IPS DF 4.7 (cell line): ENCODE data around the gene FAM53A.
"Not testable (repeated sequence)": the region's sequence is repeated elsewhere in the genome, so short reads cannot be mapped to it uniquely, and the experiment has no call there.

Source experiments
- DNase-seq: peaks from one replicate; pipeline ENCODE4 v3.0.0-alpha.2; 2013; ENCODE audit warnings: low spot score; ENCODE audit errors: extremely low read depth

Gene FAM53A

DNA sequence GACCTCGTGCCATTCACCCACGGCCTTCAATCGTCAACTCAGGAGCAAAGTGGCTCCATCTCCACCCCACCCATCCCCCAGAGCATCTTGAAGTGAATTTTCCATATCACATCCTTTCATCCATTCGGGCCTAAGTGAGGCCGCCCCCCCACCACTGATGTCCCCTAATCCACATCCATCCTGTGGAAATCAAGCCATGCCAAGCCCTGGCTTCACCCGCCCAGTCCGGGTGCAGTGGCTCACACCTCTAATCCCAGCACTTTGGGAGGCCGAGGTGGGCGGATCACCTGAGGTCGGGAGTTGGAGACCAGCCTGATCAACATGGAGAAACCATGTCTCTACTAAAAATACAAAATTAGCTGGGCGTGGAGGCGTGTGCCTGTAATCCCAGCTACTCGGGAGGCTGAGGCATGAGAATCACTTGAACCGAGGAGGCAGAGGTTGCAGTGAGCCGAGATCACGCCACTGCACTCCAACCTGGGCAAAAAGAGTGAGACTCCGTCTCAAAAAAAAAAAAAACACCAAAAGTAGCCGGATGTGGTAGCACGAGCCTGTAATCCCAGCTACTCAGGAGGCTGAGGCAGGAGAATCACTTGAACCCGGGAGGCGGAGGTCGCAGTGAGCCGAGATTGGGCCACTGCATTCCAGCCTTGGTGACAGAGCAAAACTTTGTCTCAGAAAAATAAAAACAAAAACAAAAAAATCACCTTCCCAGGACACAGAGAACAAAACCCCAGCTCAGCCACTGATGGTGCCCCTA, 76.5 kb downstream of the FAM53A start:
- not testable (repeated sequence) for DNase-seq

DNA sequence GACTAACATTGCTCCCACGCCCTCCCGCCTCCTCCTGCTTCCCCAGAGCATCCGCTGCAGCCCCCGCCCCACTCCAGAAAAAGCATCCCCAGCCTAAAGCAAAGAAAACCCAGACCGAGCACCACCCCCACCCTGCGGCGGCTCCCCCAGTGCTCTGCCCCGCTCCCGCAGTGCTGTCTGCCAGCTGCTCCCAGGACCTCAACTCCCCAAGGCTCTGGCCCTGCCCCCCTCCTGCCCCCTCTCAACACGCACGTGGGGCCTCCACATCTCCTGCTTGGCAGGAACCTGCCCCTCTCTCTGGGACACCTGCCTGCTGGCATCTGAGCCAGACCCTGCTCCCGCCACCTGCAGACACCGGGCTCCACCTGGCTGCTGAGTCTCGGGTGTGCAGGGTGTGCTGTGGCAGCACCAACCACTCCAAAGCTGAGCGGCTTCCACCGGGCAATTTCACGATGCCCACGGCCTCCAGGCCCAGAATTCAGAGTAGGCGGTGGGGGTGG, 79.4 kb downstream of the FAM53A start:
- no peak for DNase-seq

DNA sequence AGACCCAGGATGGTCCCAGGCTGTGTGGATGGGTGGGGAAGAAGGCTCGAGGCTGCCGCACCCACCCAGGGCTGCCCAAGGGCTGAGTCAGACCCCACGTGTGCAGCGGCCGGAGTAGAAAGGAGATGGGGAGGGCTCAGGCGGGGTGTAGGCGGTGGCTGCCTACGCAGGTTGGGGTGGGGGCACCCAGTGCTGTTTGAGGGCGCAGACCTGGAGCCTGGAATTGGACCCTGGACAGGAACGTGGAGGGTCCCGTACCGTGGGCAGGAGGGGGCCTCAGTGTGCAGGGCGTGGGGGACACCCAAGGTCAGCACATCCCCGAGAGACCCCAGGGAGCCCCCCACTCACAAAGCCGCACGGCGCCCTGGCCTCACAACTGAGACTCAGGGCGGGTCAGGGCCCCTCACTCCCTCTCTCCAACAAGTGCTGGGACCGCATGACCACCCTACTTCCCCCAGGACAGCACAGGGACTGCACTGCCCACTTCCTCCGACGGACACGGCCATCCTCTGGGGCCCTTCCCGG, 79.9 kb downstream of the FAM53A start:
- no peak for DNase-seq

DNA sequence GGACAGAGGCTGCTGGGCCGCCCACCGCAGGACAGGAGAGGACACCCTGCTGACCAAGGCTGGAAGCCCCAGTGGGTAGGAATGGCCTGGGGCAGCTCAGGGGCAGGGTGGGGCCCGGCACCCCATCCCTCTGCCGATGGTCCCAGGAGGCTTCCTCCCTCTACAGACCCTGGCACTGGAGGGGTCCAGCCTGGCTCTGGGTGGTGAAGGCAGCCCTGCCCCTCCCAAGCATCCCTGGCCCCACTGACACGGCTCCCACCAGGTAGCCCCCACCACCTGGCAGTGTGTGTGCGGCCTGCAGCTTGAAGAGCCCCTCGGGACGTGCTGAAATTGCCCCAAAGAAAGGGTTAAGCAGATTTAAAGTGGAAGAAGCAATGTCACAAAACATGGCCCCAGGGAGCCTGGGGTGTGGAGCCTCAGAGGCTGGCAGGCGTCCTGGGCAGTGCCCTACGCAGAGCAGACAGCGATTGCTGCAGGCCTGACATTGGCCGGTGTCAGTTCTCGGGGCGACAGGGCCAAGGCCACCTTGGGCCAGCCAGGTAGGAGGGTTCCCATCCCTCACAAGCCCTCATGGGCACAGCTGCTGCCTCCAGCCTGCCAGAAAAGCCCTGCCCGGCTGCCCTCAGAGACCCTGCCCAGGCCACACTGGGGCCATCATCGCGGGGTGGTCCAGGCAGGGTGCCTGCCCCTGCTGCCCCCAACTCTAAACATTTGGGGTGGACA, 80.5 kb downstream of the FAM53A start:
- no peak for DNase-seq

DNA sequence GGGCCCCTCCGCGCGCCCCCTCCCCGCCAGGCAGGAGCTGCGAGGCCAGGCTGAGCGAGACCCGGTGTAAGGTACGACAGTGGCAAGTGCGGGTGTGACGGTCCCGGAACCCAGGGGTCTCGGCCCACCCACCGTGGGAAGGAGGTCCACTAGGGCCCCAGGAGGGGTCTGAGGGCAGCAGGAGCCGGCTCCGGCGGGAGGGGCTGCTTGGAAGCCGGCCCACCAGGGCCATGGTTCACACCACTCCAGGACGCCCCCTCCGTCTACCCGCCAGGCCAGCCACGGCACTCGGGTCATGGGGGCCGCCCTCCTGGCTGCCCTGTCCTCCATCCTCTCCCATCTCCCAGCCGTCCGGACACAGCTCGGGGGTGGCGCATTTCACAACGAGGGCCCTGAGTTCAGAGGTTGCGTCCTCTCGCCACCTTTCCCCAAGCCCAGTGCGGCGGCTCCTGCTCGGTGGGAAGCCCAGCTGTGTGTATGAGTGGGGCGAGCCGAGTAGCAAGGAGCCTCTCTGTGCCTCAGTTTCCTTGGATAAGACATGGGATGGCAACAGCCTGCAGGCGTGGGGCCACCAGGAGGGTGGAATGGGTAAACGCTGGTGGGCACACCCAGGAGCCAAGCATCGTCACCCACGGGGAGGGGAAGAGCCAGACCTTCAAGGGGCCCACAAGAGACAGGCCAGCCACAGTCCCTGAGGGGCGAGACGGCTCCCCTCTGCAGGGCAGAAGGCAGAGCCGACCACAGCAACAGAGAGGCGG, 81.3 kb downstream of the FAM53A start:
- DNase-seq: no peak

DNA sequence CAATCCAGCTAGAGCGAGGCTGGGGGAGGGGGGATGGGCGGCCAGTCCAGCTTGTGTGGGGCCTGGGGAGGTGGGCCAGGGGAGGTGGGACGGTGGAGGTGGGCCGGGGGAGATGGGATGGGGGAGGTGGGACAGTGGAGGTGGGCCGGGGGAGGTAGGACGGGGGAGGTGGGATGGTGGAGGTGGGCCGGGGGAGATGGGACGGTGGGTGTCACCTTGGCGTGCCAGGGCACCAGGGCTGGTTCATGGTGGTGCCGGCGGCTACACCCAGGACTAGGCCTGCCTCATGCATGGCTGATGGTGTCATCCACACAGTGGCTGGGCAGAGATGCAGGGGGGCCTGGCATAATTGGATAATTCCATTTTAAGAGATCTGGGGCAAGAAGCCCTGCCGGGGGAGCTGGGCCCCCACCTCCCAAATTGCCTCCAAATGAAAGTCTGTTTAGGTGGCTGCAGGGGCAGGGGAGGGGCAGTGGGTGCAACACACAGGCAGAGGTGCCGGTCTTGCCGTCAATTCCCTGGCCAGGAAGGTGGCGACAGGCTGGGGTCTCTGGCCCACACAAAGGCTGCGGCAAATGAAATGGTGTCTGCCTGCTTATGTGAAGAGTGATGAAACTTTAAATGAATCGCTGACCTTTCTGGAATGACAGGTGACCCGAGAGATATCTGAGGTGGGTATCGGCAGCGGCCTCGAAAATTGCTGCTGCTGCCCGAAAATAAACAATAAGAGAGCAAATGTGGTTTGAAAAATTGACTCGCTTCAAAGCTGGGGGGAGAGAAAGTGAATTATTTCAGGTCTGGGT, 82.1 kb downstream of the FAM53A start:
- DNase-seq: no peak

DNA sequence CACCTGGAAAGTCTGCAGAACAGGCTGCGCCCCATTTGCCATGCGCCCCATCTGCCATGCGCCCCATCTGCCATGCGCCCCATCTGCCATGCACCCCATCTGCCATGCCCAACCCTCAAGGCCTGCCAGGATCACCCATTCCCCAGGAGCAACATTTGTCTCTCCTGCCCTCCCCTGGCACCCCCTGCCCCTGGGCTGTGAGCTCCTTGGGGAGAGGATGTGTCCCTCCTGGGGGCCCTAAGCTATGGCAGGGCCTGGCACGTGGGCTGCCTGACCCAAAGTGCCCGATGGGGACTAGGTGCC, 82.6 kb downstream of the FAM53A start:
- no peak for DNase-seq

DNA sequence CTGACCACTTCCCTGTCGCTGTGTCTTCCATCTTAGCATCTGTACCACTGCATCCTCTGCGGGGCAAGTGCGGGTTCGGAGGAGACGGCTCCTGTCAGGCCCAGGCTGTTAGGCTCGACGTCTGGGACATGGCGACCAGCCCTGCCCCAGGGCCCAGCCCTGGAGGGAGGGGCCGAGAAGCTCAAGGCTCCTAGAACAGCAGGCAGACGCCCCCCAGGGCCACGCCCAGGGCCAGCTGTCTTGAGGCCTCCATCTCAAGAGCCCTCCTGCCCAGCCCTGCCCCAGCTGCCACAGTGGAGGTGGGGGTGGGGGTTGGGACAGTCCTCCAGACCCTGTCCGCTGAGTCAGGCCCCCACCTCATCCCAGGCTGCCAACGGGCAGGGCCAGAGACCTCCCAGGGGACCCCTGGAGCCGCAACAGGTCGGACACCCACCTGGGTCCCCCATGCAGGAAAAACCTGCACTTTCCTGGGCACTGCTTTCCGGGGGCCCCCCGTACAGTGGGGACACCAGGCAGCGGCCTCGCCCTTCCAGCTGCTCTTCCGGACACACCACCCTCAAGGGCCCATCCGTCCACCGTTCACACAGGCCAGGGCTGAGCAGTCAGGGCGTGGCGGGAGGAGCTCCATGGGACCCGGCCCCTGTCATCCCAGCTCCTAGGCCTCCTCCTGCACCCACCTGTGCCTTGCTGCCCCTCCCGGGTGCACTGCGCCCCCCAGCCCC, 83.1 kb downstream of the FAM53A start:
- no peak for DNase-seq

DNA sequence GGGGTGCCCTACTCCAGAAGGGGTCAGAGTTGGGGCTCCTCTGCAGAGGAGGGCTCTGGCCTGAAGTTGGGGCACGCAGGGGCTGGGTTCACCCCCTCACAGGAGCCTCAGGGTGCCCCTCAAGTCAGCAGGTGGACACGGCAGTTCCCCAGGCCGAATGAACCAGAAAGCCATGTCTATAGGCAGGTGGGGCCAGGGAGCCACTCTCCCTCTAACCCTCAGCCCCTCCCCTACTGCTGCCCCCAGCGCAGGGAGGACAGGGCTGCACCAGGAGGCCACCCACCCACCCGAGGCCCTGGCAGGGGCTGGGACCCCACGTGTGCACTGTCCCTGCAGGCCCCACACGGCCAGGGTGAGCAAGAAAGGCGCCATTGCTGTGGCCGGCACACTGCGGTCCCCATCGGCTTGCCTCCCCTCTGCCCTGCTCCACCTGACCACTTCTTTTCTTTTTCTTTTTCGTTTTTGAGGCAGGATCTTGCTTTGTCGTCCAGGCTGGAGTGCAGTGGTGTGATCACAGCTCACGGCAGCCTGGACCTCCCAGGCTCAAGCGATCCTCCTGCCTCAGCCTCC, 83.8 kb downstream of the FAM53A start:
- no peak for DNase-seq

DNA sequence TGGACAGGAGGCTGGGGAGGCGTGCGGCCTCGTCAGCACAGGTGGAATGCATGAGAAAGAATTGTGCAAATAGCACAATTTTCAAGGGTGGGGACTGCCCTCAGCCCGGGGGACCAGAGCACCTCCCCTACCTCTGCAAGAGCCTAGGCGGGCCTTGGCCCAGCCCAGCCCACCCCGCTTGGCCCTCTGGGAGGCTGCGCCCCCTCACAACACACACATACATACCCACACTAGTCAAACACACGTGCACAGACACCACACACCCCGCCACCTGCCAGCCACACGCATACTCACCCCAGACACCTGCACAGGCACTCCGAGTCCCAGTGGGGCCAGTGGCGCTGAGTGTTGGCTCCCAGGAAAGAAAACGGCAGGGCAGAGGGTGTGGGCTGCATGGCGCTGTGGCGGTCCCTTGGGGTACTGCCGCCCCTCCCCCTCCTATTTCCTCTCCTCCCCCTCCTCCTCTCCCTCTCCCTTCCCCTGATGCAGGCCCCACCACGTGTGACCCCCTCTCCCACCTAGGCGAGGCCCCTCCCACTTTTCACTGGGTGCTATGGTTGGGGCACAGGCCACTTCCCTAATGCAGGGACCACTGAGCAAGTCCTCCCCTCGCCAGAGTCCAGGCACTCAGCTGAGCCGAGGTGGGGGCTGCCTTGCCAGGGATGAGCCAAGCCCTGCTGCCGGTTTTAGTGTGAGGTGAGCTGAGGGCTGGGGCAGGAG, 84.5 kb downstream of the FAM53A start:
- no peak for DNase-seq

DNA sequence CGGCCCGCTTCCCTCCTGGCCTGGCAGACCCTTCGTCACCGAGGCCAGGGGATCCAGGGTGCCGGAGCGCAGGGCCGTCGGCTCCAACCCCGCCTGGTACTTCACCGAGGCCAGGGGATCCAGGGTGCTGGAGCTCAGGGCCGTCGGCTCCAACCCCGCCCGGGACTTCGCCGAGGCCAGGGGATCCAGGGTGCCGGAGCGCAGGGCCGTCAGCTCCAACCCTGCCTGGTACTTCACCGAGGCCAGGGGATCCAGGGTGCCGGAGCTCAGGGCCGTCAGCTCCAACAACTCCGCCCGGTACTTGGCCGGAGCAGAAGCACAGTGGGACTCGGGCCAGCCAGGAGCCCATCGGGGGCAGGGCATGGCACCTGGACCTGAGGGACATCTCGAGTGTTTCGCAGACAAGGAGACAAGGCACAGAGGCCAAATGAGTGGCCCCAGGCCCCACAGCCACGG, 85.1 kb downstream of the FAM53A start:
- no peak for DNase-seq

DNA sequence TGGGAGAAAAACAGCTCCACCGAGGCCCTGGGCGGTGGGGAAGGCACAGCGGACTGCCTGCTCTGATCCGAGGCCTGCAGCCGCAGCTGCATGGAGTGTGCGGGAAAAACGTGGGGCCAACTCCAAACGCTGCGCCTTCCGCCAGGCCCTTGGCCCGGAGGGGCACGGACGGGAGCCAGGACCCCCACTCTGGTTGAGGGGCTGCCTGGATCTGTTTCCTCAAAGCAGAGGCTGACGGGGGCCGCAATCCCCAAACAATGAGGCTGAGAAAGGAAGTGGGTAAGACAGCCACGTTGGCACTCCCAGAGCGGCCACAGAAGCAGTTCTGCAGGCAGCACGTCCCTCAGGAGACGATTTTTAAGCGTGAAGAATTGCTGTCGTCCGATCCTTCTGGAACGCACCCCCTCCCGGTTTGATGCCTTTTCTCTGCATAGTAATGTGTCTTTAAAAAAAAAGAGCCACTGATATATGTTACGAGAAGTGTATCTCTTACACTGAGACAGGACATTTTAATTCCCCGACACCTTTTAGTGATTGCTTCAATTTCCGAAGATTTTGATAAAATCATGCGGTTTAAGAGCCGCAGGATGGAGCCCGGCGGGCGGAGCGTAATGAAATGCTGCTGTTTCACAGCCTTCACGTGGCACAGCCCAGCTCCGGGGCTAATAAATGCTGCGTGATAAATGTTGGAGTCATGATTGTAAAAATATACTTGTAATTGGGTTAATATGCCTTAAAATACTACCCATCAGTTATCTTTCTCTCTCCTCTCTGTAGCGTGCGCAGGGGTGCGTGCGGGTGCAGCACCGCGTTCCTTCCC, 85.7 kb downstream of the FAM53A start:
- DNase-seq: no peak

DNA sequence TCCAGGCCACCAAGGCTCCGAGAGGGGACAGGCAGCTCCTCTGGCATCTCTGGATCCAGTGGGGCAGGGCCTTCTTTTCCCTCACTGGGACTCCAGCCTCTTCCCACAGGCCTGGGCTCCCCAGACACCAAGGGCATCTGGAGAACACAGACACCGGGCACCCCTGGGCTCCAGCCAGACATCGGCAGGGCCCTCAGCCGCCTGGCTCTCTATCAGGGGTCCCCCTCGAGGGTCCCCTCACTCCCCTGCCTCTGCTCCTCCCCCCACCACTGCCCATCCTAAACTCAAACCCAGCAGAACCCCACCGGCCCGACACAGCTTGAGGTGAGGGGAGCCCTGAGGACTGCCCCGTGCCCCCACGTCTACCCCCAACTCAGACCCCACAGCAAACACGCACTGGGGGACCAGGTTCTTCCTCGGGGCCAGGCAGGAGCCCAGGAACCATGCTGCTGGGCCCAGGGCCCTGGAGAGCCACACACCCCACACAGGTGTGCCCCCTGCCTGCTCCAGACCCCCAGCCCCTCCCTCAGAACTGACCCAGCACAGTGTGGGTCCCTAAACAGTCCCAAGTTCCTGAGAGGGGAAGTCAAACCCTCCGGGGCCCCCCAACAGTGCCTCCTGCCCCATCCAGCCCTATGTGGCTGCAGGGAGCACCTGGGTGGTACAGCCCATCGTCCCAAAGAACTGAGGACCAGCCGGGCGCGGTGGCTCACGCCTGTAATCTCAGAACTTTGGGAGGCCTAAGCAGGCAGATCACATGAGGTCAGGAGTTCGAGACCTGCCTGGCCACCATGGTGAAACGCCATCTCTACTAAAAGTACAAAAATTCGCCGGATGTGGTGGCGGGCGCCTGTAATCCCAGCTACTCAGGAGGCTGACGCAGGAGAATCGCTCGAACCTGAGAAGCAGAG, 86.8 kb downstream of the FAM53A start:
- DNase-seq: no peak

DNA sequence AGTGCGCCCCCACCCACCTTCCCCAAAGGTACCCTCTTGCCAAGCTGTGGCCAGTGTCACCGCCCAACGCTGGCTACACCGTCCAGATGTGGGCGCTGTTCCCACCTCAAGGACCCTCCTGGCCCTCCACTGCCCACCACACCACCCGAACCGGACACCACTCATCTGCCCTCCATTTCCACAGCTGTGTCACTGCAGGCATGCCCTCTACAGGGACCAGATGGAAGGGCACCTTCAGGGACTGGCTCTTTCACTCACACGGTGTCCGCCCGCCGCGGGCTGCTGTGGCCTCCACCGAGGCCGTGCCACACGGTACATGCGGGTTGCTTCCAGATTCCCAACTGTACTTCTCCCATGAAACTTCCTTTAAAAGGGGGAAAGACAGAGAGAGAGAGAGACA, 87.7 kb downstream of the FAM53A start:
- DNase-seq: no peak

DNA sequence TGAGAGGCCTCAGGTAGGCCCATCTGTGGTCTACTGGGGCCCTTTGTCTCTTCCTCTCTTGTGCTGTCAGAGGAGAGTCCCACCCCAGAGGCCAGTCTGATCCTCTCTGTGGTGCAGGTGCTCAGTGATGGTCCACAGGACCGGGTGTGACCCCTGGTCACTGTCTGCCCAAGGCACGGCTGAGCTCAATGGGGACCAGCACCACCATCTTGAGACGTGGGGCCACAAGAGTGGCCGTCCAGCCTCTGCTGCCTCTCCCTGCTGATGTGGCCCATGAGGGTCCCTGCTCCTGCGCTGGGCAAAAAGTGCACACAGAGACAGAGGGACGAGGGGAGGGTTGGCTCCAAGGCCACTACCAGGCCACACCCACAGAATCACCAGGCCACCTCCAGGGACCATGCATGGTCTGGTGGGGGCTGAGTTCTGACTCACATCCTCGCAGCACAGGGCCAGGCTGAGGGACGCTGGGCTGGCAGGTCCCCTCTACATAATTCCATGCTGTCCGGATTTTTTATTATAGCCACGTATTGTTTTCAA, 88.3 kb downstream of the FAM53A start:
- no peak for DNase-seq

DNA sequence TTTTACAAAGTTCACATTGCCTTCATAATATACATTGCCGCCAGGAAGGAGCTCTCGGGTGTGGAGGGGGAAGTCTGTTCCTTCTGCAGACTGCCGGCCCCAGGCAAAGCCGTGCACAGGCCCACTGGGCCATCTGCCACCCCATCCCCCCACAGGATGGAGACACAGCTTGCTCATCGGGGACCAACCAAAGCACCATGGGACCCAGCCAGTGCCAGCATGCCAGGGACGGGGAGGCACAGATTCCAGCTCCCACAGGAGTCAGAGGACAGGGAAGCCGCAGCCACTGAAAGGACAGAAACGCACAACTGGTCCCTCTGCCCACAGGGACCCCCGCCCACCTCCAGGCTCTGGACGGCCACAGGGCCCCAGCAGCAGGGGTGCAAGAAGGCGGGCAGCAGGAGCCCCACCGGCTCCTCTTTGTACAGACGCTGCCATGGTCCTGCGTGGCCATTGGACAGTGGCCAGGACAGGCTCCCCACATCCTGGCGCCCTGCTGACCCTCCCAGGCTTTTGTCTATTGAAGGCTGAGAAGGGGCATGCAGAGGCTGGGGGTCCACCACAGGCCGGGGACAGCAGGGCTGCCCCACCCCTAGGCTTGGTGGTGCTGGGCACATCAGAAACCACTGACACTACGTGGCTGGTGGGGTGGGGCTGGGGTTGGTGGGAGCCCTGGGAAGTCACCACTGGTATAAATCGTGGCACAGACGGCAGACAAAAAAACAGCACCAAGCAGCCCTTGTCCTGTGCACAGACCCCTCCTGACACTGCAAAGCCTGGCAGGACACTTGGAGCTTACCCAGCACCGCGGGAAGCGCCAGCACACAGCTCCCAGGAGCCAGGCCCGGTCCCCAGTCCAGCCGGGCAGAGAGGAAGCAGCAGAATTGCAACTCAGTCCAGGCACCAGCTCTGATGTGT, 89.0 kb downstream of the FAM53A start:
- DNase-seq: no peak
